ENCODE measurements around the gene ATG16L2.

DNA sequence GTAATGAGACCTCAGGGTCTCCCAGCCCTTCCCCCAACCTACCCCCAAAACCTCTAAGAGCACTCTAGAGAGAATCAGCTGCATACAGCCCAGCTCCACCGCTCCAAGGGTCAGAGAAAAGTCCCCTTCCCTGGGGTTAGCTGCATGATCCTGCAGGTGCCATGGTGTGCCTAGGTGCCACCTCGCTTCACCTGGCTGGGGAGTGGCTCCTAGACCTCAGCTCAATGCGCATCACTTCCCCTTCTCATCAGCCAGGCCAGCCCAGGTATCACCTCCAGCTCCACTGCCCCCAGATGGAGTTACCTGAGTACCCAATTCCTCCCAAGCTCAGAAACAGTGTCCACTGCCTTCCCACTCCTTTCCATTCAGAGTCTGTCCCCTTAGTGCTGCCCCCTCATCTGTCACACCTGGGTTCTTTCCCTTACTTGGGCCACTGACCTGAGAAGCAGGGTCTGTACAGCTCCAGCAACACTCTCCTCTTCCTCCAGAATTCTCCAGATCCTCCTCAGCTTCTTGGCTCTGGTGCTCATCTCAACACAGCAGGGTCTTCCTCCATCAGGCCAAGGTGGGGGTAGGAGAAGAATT is 21.7 kb upstream of the ATG16L2 start:
- TF ChIP-seq, protein P1, sequence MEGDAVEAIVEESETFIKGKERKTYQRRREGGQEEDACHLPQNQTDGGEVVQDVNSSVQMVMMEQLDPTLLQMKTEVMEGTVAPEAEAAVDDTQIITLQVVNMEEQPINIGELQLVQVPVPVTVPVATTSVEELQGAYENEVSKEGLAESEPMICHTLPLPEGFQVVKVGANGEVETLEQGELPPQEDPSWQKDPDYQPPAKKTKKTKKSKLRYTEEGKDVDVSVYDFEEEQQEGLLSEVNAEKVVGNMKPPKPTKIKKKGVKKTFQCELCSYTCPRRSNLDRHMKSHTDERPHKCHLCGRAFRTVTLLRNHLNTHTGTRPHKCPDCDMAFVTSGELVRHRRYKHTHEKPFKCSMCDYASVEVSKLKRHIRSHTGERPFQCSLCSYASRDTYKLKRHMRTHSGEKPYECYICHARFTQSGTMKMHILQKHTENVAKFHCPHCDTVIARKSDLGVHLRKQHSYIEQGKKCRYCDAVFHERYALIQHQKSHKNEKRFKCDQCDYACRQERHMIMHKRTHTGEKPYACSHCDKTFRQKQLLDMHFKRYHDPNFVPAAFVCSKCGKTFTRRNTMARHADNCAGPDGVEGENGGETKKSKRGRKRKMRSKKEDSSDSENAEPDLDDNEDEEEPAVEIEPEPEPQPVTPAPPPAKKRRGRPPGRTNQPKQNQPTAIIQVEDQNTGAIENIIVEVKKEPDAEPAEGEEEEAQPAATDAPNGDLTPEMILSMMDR (IDR thresholded peaks at IDR 0.05; ENCODE audit: poor library complexity, severe bottlenecking), result no peak
- no peak for TF ChIP-seq EZH2 (IDR thresholded peaks at IDR 0.05; ENCODE audit: borderline replicate concordance, insufficient read depth, low read length, poor library complexity, severe bottlenecking)
- no peak for TF ChIP-seq EP300 (conservative IDR thresholded peaks at IDR 0.05; ENCODE audit: poor library complexity, severe bottlenecking)
- TF ChIP-seq POLR2AphosphoS5 (IDR thresholded peaks at IDR 0.05), result no peak
- TF ChIP-seq, protein P2, sequence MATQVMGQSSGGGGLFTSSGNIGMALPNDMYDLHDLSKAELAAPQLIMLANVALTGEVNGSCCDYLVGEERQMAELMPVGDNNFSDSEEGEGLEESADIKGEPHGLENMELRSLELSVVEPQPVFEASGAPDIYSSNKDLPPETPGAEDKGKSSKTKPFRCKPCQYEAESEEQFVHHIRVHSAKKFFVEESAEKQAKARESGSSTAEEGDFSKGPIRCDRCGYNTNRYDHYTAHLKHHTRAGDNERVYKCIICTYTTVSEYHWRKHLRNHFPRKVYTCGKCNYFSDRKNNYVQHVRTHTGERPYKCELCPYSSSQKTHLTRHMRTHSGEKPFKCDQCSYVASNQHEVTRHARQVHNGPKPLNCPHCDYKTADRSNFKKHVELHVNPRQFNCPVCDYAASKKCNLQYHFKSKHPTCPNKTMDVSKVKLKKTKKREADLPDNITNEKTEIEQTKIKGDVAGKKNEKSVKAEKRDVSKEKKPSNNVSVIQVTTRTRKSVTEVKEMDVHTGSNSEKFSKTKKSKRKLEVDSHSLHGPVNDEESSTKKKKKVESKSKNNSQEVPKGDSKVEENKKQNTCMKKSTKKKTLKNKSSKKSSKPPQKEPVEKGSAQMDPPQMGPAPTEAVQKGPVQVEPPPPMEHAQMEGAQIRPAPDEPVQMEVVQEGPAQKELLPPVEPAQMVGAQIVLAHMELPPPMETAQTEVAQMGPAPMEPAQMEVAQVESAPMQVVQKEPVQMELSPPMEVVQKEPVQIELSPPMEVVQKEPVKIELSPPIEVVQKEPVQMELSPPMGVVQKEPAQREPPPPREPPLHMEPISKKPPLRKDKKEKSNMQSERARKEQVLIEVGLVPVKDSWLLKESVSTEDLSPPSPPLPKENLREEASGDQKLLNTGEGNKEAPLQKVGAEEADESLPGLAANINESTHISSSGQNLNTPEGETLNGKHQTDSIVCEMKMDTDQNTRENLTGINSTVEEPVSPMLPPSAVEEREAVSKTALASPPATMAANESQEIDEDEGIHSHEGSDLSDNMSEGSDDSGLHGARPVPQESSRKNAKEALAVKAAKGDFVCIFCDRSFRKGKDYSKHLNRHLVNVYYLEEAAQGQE (IDR thresholded peaks at IDR 0.05; ENCODE audit: borderline replicate concordance), result no peak
- no peak for TF ChIP-seq MXI1 (conservative IDR thresholded peaks at IDR 0.05; ENCODE audit: poor library complexity, severe bottlenecking)
- TF ChIP-seq TAF1 (IDR thresholded peaks at IDR 0.05; ENCODE audit: low read depth), result no peak
